ENCODE results near the gene TOR1B. TPM values are rescaled to one million over a fixed set of nuclear protein-coding genes. Genes with fewer than 3 reads are reported as not detected.

TOR1B gene, protein sequence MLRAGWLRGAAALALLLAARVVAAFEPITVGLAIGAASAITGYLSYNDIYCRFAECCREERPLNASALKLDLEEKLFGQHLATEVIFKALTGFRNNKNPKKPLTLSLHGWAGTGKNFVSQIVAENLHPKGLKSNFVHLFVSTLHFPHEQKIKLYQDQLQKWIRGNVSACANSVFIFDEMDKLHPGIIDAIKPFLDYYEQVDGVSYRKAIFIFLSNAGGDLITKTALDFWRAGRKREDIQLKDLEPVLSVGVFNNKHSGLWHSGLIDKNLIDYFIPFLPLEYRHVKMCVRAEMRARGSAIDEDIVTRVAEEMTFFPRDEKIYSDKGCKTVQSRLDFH
- total RNA-seq = 22.7 and 34.2 TPM in 2 replicates

DNA sequence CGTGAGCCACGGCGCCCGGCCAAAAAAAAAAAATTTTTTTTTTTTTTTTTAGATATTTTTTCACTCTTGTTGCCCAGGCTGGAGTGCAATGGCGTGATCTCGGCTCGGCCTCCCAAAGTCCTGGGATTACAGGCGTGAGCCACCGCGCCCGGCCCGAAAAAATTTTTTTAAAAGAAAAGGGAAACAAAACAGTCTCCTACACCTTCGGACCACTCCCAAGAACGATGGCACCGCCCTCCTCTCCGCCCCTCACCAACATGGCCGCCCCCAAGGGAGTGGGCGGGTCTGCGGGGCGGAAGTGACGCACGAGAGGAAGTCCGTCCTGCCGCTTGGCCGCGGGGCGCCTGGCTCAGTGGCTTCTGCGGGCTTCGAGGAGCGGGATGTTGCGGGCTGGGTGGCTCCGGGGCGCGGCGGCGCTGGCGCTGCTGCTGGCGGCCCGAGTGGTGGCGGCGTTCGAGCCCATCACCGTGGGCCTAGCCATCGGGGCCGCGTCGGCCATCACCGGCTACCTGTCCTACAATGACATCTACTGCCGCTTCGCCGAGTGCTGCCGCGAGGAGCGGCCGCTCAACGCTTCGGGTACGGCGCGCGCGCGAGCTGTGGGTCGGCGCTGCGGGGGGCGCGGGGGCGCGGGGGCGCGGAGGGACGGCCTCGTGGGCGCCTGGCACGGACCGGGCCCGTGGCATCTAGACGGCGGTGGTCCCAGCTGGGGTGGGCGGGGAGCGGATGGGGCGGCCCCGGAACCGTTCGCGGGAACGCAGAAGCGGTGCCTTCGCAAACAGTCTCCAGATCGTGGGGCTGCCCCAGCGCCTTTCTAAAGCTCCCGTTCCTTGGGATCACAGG lies at the start of gene TOR1B:
TOR1B (plus strand) TSS at position 352 of the 843 bp plus-strand sequence; CDS start at position 381, 29 bp downstream.

DNA sequence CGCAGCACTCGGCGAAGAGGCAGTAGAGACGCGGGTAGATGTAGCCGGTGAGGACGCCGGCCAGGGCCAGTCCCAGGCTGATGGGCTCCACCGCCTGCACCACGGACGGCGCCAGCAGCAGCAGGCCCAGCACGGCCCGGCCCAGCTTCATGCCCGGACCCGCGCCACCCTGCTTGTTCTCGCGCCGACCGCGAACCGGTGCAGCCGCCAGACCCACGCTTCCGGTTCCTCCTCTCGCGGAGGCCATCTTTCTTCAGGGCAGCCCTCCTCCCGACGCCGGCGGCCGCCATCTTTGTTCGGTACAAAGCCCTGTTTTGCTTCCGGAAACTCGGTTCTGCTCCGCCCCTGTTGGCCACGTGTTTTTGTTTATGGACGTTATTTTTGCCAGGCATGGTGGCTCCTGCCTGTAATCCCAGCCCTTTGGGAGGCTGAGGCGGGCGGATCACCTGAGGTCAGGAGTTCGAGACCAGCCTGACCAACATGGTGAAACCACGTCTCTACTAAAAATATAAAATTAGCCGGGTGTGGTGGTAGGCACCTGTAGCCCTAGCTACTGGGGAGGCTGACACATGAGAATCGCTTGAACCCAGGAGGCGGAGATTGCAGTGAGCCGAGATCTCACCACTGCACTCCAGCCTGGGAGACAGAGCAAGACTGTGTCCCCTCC lies 21.1 kb downstream of the TOR1B start, which contains the start of gene TOR1A:
TOR1A (minus strand) TSS at position 202 of the 667 bp plus-strand sequence; CDS start at position 151, 51 bp downstream.

DNA sequence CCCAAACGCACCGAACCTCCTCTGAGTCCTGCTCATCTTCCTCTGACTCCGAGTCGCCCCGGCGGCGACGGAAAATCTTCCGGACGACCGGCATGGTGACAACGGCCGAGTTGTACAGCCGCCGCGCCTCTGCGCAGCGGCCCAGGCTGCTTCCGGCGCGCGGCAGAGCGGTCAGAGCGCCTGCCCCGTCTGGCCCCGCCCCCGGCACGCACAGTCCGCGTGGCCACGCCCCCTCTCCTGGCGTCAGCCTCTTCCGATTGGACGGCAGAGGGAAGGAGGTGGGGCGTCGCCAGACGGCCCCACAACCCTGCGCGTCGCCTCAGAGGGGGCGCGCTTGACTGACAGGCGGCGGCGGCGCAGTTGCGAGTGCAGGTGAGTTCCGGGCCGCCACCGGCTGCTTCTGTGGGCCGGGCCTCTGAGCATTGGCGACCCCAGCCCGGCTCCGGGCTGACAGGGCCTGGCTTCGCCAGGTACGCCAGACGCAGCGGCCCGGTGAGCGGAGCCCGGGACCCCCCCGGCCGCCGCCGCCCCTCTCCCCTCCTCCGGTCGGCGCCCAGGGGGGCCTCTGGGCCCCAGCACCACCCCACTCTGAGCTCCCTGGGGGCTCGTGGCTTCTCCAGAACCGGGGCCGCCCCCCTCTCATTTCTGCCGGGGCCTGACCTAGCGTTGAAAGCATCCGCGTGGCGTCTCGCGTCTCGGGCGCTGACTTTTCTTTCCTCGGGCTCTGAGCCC lies 32.3 kb downstream of the TOR1B start, which contains the start of the genes C9orf78 and USP20:
C9orf78 (minus strand) TSS at position 148 of the 732 bp plus-strand sequence; CDS start at position 94, 54 bp downstream.
USP20 (plus strand) TSS at position 331 of the 732 bp plus-strand sequence. CDS start 17,098 bp downstream, outside the sequence.

Other genes starting within 250 kb of the TOR1B start
- gene C9orf50, start 182.1 kb upstream of the TOR1B start, total RNA-seq = not detected in 2 replicates
- gene NTMT1, start 177.0 kb upstream of the TOR1B start, total RNA-seq = 33.4 and 35.1 TPM in 2 replicates
- gene ASB6, start 161.0 kb upstream of the TOR1B start, total RNA-seq = 12.0 and 16.2 TPM in 2 replicates
- gene PRRX2, start 137.5 kb upstream of the TOR1B start, total RNA-seq = under 0.01 TPM in 1 of 2 replicates, not detected in the other
- gene PTGES, start 50.1 kb upstream of the TOR1B start, total RNA-seq = 0.32 and 0.46 TPM in 2 replicates
- 35.6 and 41.3 TPM in 2 replicates for gene TOR1A, start 21.0 kb downstream of the TOR1B start, total RNA-seq
- gene C9orf78, start 32.1 kb downstream of the TOR1B start, total RNA-seq = 32.2 and 54.0 TPM in 2 replicates
- gene USP20, start 32.3 kb downstream of the TOR1B start, total RNA-seq = 3.6 and 6.2 TPM in 2 replicates
- 26.3 and 32.7 TPM in 2 replicates for gene FNBP1, start 240.0 kb downstream of the TOR1B start, total RNA-seq